Activated T-helper 1 cell treated with Interleukin-2 at 50 U/mL for 16 hours (primary cell): ENCODE data around the gene ZNF814.
"Not testable (repeated sequence)": the region's sequence is repeated elsewhere in the genome, so short reads cannot be mapped to it uniquely, and the experiment has no call there.

ENCODE experiments used
- DNase-seq: peaks from one replicate; pipeline ENCODE4 v3.0.0-alpha.2; 2020; ENCODE audit warnings: low read depth

The ZNF814 gene

GRCh38 chr19:57888560-57889231 lies at the start of gene ZNF814:
Gene ZNF814 (minus strand): TSS chr19:57889037. CDS start chr19:57888802, 235 bp downstream.
- DNase-seq: peak; percentile 53

GRCh38 chr19:57935731-57936130 lies 46.9 kb upstream of the ZNF814 start:
- DNase-seq: no peak

GRCh38 chr19:57934820-57935665 lies 46.2 kb upstream of the ZNF814 start, which contains the start of gene ZNF418:
Gene ZNF418 (minus strand): TSS chr19:57935402. CDS start chr19:57933822, 1,580 bp downstream.
- DNase-seq: peak; percentile 25

GRCh38 chr19:57927587-57927986 lies 38.8 kb upstream of the ZNF814 start:
- DNase-seq: no peak

- peak; percentile 75 for DNase-seq
These were observed 27.5 kb upstream of the ZNF814 start, which contains the start of gene ZNF417 for GRCh38 chr19:57916168-57916995. Gene ZNF417 (minus strand): TSS chr19:57916592. CDS start chr19:57916411, 181 bp downstream.

GRCh38 chr19:57914531-57914930 lies 25.7 kb upstream of the ZNF814 start:
- DNase-seq: no peak

- no peak for DNase-seq
These were observed 18.6 kb upstream of the ZNF814 start for GRCh38 chr19:57907394-57907793.

GRCh38 chr19:57905258-57905657 lies 16.4 kb upstream of the ZNF814 start:
- DNase-seq: no peak

- DNase-seq: no peak
These were observed 14.9 kb upstream of the ZNF814 start for GRCh38 chr19:57903618-57904184.

GRCh38 chr19:57900311-57900710 lies 11.5 kb upstream of the ZNF814 start:
- DNase-seq: no peak

- DNase-seq: not testable (repeated sequence)
These were observed 1.9 kb upstream of the ZNF814 start for GRCh38 chr19:57890706-57891105.

GRCh38 chr19:57888107-57888559 lies 704 bp downstream of the ZNF814 start:
- DNase-seq: no peak

- DNase-seq: no peak
These were observed 1.5 kb downstream of the ZNF814 start for GRCh38 chr19:57887195-57887941.

GRCh38 chr19:57886046-57886445 lies 2.8 kb downstream of the ZNF814 start:
- no peak for DNase-seq

- DNase-seq: not testable (repeated sequence)
These were observed 14.7 kb downstream of the ZNF814 start for GRCh38 chr19:57873883-57874799.

GRCh38 chr19:57872450-57872849 lies 16.4 kb downstream of the ZNF814 start:
- no peak for DNase-seq

GRCh38 chr19:57870225-57870624 lies 18.6 kb downstream of the ZNF814 start:
- no peak for DNase-seq

GRCh38 chr19:57869655-57870054 lies 19.2 kb downstream of the ZNF814 start:
- not testable (repeated sequence) for DNase-seq

- DNase-seq: no peak
These were observed 20.9 kb downstream of the ZNF814 start for GRCh38 chr19:57867868-57868492.
